Measurements from ENCODE around the gene KIF18A.

KIF18A gene

DNA sequence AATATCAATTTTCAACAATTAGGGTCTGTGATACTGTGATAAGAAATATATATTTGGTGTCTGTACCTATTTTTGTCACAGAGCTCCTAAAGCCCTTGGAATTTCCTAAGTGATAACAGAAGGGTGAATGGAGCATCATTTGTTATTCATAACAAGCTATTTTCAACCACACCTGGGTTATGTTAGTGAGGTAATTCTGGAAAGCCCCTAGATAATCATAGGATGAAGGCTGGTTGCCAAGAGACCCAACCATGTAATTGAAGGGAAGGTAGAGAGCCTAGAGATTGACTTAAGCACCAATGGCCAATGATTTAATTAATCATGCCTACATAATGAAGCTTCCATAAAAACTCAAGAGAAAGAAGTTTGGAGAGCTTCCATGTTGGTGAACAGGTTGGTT is 109.4 kb downstream of the KIF18A start:
- Histone ChIP-seq H3K4ac (ENCODE audit: low read length) (no peak overlapping the region), H3K4me2 (ENCODE audit: insufficient read depth, low read length, poor library complexity, severe bottlenecking) (no peak overlapping the region), H3K27me3 (ENCODE audit: control insufficient read depth in 3 of 3, insufficient read depth in 3 of 3, low read depth in 1 of 3, low read length in 3 of 3) (no peaks in the 10 kb centered on the region), H3K4me3 (ENCODE audit: low read length in 2 of 2) (no peak overlapping the region), H3K9me3 (replicated peaks in 1 of 2; ENCODE audit: control insufficient read depth in 2 of 2, insufficient read depth in 1 of 2, low read depth in 1 of 2, low read length in 2 of 2) (peaks cover 5 to 24% of the 10 kb centered on the region in 2 donors), H3K18ac (ENCODE audit: low read length) (no peak overlapping the region), H2BK120ac (ENCODE audit: low read depth, low read length) (no peak overlapping the region), H3K23ac (ENCODE audit: low read depth, low read length, poor library complexity) (no peak overlapping the region), H3K27ac (replicated peaks; ENCODE audit: low read length) (no peak overlapping the region), H3K36me3 (replicated peaks in 1 of 2; ENCODE audit: control insufficient read depth in 2 of 2, insufficient read depth in 2 of 2, low read length in 2 of 2) (peaks cover 0 to 1% of the 10 kb centered on the region in 2 donors), H3K9ac (ENCODE audit: low read depth, low read length, poor library complexity) (no peak overlapping the region), H4K8ac (ENCODE audit: low read depth, low read length) (no peak overlapping the region), H4K91ac (ENCODE audit: low read depth, low read length, poor library complexity) (no peak overlapping the region), H2AK5ac (ENCODE audit: low read depth, low read length) (no peak overlapping the region), H2BK5ac (ENCODE audit: low read length) (no peak overlapping the region), H2AFZ (ENCODE audit: low read length) (no peak overlapping the region), H3K4me1 (ENCODE audit: control insufficient read depth in 2 of 2, insufficient read depth in 1 of 2, low read depth in 1 of 2, low read length in 2 of 2) (peaks cover 0 to 1% of the 10 kb centered on the region in 2 donors), H3K14ac (ENCODE audit: low read length) (no peak overlapping the region), H2BK15ac (ENCODE audit: low read length) (no peak overlapping the region), H2BK12ac (ENCODE audit: low read length) (no peak overlapping the region), H3K79me1 (ENCODE audit: low read depth, low read length) (no peaks in the 10 kb centered on the region)
- no peak for DNase-seq (ENCODE audit: low spot score)

DNA sequence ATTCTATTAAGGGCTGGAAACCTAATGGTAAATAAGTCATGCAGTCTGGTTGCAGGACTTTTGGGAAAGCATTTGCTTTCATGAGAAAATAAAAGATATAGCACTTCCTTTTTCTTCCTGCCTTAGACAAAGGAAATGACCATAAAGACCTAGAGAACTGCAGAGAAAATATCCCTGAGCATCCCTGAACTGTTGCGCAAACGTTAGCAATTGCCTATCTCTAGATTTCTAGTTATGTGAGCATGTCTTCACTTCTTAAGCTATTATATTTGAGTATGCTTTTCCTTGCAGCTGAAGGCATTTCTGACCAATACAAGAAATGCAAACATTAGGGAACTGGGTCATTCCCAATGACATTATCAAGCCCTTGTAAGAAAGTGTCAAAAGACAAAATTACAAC is 110.6 kb downstream of the KIF18A start:
- peaks cover 0 to 1% of the 10 kb centered on the region in 2 donors for H3K36me3 ChIP-seq (replicated peaks in 1 of 2; ENCODE audit: control insufficient read depth in 2 of 2, insufficient read depth in 2 of 2, low read length in 2 of 2)
- no peak overlapping the region for H3K9ac ChIP-seq (ENCODE audit: low read depth, low read length, poor library complexity)
- DNase-seq (ENCODE audit: low spot score): no peak
- no peak overlapping the region for H2BK120ac ChIP-seq (ENCODE audit: low read depth, low read length)
- H3K23ac ChIP-seq (ENCODE audit: low read depth, low read length, poor library complexity): no peak overlapping the region
- no peak overlapping the region for H3K14ac ChIP-seq (ENCODE audit: low read length)
- no peak overlapping the region for H4K91ac ChIP-seq (ENCODE audit: low read depth, low read length, poor library complexity)
- no peak overlapping the region for H2BK12ac ChIP-seq (ENCODE audit: low read length)
- H2BK15ac ChIP-seq (ENCODE audit: low read length): no peak overlapping the region
- no peaks in the 10 kb centered on the region for H3K27me3 ChIP-seq (ENCODE audit: control insufficient read depth in 3 of 3, insufficient read depth in 3 of 3, low read depth in 1 of 3, low read length in 3 of 3)
- H2BK5ac ChIP-seq (ENCODE audit: low read length): no peak overlapping the region
- H2AFZ ChIP-seq (ENCODE audit: low read length): no peak overlapping the region
- H3K18ac ChIP-seq (ENCODE audit: low read length): no peak overlapping the region
- no peaks in the 10 kb centered on the region for H3K79me1 ChIP-seq (ENCODE audit: low read depth, low read length)
- no peak overlapping the region for H3K27ac ChIP-seq (replicated peaks; ENCODE audit: low read length)
- peaks cover 4 to 12% of the 10 kb centered on the region in 2 donors for H3K9me3 ChIP-seq (replicated peaks in 1 of 2; ENCODE audit: control insufficient read depth in 2 of 2, insufficient read depth in 1 of 2, low read depth in 1 of 2, low read length in 2 of 2)
- no peak overlapping the region for H3K4me2 ChIP-seq (ENCODE audit: insufficient read depth, low read length, poor library complexity, severe bottlenecking)
- no peak overlapping the region for H2AK5ac ChIP-seq (ENCODE audit: low read depth, low read length)
- H4K8ac ChIP-seq (ENCODE audit: low read depth, low read length): no peak overlapping the region
- peaks cover 0 to 1% of the 10 kb centered on the region in 2 donors for H3K4me1 ChIP-seq (ENCODE audit: control insufficient read depth in 2 of 2, insufficient read depth in 1 of 2, low read depth in 1 of 2, low read length in 2 of 2)
- H3K4me3 ChIP-seq (ENCODE audit: low read length in 2 of 2): no peak overlapping the region
- WGBS, 2 donors (ENCODE audit: extremely low coverage in 2 of 2, insufficient read length in 2 of 2, insufficient replicate concordance in 1 of 2): no CpG with 5 or more reads among the region's 2 CpGs
- no peak overlapping the region for H3K4ac ChIP-seq (ENCODE audit: low read length)

DNA sequence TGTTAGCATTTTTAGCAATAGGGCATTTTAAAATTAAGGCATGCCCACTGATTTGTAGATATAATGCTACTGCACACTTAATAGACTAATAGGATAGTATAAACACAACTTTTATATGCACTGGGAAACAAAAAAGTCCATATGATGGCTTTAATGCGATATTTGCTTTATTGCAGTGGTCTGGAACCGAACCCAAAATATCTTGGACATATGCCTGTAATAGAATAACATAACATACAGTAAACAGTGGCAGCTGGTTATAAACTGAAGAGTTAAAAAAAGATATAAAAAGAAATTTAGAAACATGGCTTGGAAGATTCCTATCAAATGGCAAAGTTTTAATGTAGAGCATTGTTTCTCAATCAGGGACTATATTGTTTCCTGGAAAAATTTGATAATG is 111.9 kb downstream of the KIF18A start:
- H3K4ac ChIP-seq (ENCODE audit: low read length): no peak overlapping the region
- no peak overlapping the region for H3K14ac ChIP-seq (ENCODE audit: low read length)
- no peak overlapping the region for H2BK5ac ChIP-seq (ENCODE audit: low read length)
- peaks cover 0 to 6% of the 10 kb centered on the region in 2 donors for H3K9me3 ChIP-seq (replicated peaks in 1 of 2; ENCODE audit: control insufficient read depth in 2 of 2, insufficient read depth in 1 of 2, low read depth in 1 of 2, low read length in 2 of 2)
- no peak overlapping the region for H4K8ac ChIP-seq (ENCODE audit: low read depth, low read length)
- no CpG with 5 or more reads among the region's 2 CpGs for WGBS, 2 donors (ENCODE audit: extremely low coverage in 2 of 2, insufficient read length in 2 of 2, insufficient replicate concordance in 1 of 2)
- no peak overlapping the region for H2BK120ac ChIP-seq (ENCODE audit: low read depth, low read length)
- no peaks in the 10 kb centered on the region for H3K27me3 ChIP-seq (ENCODE audit: control insufficient read depth in 3 of 3, insufficient read depth in 3 of 3, low read depth in 1 of 3, low read length in 3 of 3)
- H3K23ac ChIP-seq (ENCODE audit: low read depth, low read length, poor library complexity): no peak overlapping the region
- no peak overlapping the region for H2AK5ac ChIP-seq (ENCODE audit: low read depth, low read length)
- peaks cover 0 to 1% of the 10 kb centered on the region in 2 donors for H3K4me1 ChIP-seq (ENCODE audit: control insufficient read depth in 2 of 2, insufficient read depth in 1 of 2, low read depth in 1 of 2, low read length in 2 of 2)
- H2BK15ac ChIP-seq (ENCODE audit: low read length): no peak overlapping the region
- no peak overlapping the region for H3K9ac ChIP-seq (ENCODE audit: low read depth, low read length, poor library complexity)
- H3K27ac ChIP-seq (replicated peaks; ENCODE audit: low read length): no peak overlapping the region
- no peak for DNase-seq (ENCODE audit: low spot score)
- H2AFZ ChIP-seq (ENCODE audit: low read length): no peak overlapping the region
- H3K36me3 ChIP-seq (replicated peaks in 1 of 2; ENCODE audit: control insufficient read depth in 2 of 2, insufficient read depth in 2 of 2, low read length in 2 of 2): no peaks in the 10 kb centered on the region
- no peak overlapping the region for H3K4me3 ChIP-seq (ENCODE audit: low read length in 2 of 2)
- H2BK12ac ChIP-seq (ENCODE audit: low read length): no peak overlapping the region
- no peak overlapping the region for H3K18ac ChIP-seq (ENCODE audit: low read length)
- no peaks in the 10 kb centered on the region for H3K79me1 ChIP-seq (ENCODE audit: low read depth, low read length)
- no peak overlapping the region for H3K4me2 ChIP-seq (ENCODE audit: insufficient read depth, low read length, poor library complexity, severe bottlenecking)
- H4K91ac ChIP-seq (ENCODE audit: low read depth, low read length, poor library complexity): no peak overlapping the region

DNA sequence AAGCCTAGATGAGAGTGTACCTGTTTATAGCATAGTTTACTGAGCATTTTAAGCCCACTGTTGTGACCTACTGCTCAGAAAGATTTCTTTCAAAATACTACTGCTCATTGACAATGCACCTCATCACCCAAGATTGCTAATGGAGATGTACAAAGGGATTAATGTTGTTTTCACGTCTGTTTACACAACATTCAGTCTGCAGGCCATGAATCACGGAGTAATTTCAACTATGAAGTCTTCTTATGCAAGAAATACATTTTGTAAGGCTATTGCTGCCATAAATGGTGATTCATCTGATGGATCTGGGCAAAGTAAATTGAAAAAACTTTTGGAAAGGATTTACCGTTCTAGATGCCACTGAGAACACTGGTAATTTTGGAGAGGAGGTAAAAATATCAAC is 112.9 kb downstream of the KIF18A start:
- Histone ChIP-seq H3K9ac (ENCODE audit: low read depth, low read length, poor library complexity) (no peak overlapping the region), H2BK5ac (ENCODE audit: low read length) (no peak overlapping the region), H3K27me3 (ENCODE audit: control insufficient read depth in 3 of 3, insufficient read depth in 3 of 3, low read depth in 1 of 3, low read length in 3 of 3) (no peaks in the 10 kb centered on the region), H3K27ac (replicated peaks; ENCODE audit: low read length) (no peak overlapping the region), H4K91ac (ENCODE audit: low read depth, low read length, poor library complexity) (no peak overlapping the region), H3K4me3 (ENCODE audit: low read length in 2 of 2) (no peak overlapping the region), H3K14ac (ENCODE audit: low read length) (no peak overlapping the region), H3K9me3 (replicated peaks in 1 of 2; ENCODE audit: control insufficient read depth in 2 of 2, insufficient read depth in 1 of 2, low read depth in 1 of 2, low read length in 2 of 2) (peaks cover 0 to 6% of the 10 kb centered on the region in 2 donors), H3K18ac (ENCODE audit: low read length) (no peak overlapping the region), H2BK15ac (ENCODE audit: low read length) (no peak overlapping the region), H2AK5ac (ENCODE audit: low read depth, low read length) (no peak overlapping the region), H3K36me3 (replicated peaks in 1 of 2; ENCODE audit: control insufficient read depth in 2 of 2, insufficient read depth in 2 of 2, low read length in 2 of 2) (no peaks in the 10 kb centered on the region), H2BK12ac (ENCODE audit: low read length) (no peak overlapping the region), H2BK120ac (ENCODE audit: low read depth, low read length) (no peak overlapping the region), H3K4me2 (ENCODE audit: insufficient read depth, low read length, poor library complexity, severe bottlenecking) (no peak overlapping the region), H3K4ac (ENCODE audit: low read length) (no peak overlapping the region), H3K79me1 (ENCODE audit: low read depth, low read length) (no peaks in the 10 kb centered on the region), H4K8ac (ENCODE audit: low read depth, low read length) (no peak overlapping the region), H2AFZ (ENCODE audit: low read length) (no peak overlapping the region), H3K23ac (ENCODE audit: low read depth, low read length, poor library complexity) (no peak overlapping the region), H3K4me1 (ENCODE audit: control insufficient read depth in 2 of 2, insufficient read depth in 1 of 2, low read depth in 1 of 2, low read length in 2 of 2) (peaks cover 0 to 1% of the 10 kb centered on the region in 2 donors)
- DNase-seq (ENCODE audit: low spot score): no peak
- WGBS, 2 donors (ENCODE audit: extremely low coverage in 2 of 2, insufficient read length in 2 of 2, insufficient replicate concordance in 1 of 2): no CpG with 5 or more reads among the region's 3 CpGs

Data from neuronal stem cell (in vitro differentiated cells).